ENCODE measurements around the gene FAM81A.

FAM81A gene

DNA sequence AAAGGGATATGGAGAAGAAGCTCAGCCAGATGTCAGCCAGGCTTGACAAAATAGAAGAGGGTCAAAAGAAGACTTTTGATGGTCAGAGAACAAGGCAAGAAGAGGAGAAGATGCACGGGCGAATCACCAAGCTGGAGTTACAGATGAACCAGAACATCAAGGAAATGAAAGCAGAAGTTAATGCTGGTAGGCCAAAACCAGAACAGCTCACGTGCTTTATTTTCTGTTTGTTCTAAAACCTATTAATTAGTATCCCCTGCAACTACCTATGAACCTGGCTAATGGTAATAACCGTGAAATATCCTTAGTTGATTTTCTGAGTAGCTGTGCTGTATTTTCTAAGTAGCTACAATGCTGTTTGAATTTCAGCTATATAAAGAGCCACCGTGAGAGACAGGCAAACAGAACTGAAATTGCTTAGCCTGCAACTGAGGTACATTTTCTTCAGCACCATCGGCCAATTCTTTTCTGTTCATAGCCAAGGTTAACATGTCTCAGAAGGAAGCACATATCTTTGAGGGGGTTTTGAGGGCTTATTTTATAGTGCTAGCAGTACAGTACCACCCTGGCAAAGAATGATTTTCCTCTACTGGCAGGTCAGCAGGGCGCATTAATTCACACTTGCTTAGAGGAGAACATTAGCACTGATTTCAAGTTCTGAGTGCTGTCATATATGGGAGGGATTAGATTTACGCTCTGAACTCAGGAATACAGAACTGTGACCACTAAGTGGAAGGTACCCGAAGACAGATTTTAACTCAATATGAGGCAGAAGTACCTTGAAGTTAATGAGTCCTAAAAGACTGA is 78.9 kb downstream of the FAM81A start:
- Histone ChIP-seq H3K27ac (replicated peaks) (no peak overlapping the region), H3K27me3 (ENCODE audit: insufficient read depth, poor library complexity, severe bottlenecking) (no peaks in the 10 kb centered on the region), H3K4me3 (replicated peaks; ENCODE audit: insufficient read depth, low read length) (no peak overlapping the region)
- TF ChIP-seq, protein P1, sequence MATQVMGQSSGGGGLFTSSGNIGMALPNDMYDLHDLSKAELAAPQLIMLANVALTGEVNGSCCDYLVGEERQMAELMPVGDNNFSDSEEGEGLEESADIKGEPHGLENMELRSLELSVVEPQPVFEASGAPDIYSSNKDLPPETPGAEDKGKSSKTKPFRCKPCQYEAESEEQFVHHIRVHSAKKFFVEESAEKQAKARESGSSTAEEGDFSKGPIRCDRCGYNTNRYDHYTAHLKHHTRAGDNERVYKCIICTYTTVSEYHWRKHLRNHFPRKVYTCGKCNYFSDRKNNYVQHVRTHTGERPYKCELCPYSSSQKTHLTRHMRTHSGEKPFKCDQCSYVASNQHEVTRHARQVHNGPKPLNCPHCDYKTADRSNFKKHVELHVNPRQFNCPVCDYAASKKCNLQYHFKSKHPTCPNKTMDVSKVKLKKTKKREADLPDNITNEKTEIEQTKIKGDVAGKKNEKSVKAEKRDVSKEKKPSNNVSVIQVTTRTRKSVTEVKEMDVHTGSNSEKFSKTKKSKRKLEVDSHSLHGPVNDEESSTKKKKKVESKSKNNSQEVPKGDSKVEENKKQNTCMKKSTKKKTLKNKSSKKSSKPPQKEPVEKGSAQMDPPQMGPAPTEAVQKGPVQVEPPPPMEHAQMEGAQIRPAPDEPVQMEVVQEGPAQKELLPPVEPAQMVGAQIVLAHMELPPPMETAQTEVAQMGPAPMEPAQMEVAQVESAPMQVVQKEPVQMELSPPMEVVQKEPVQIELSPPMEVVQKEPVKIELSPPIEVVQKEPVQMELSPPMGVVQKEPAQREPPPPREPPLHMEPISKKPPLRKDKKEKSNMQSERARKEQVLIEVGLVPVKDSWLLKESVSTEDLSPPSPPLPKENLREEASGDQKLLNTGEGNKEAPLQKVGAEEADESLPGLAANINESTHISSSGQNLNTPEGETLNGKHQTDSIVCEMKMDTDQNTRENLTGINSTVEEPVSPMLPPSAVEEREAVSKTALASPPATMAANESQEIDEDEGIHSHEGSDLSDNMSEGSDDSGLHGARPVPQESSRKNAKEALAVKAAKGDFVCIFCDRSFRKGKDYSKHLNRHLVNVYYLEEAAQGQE (IDR thresholded peaks at IDR 0.05; ENCODE audit: insufficient replicate concordance, low read depth) = no peak
- TF ChIP-seq GABPA (IDR thresholded peaks at IDR 0.05; ENCODE audit: low read depth) = no peak
- no peak for TF ChIP-seq POLR2AphosphoS5 (IDR thresholded peaks at IDR 0.05; ENCODE audit: low read depth)
- no peak for TF ChIP-seq SPI1 (IDR thresholded peaks at IDR 0.05; ENCODE audit: borderline replicate concordance, low read depth)
- no peak for DNase-seq (ENCODE audit: low read depth in 1 of 2, low spot score in 1 of 2)

DNA sequence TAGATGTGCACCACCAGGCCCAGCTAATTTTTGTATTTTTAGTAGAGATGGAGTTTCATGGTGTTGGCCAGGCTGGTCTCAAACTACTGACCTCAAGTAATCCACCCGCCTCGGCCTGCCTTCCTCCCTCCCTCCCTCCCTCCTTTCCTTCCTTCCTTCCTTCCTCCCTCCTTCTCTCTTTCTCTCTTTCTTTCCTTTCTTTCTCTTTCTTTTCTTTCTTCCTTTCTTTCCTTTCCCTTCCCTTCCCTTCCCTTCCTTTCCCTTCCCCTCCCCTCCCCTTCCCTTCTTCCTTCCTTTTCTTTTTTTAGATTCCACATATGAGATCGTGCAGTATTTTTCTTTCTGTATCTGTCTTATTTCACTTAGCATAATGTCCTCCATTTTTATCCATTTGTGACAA is 81.3 kb downstream of the FAM81A start:
- TF ChIP-seq, protein P1 (IDR thresholded peaks at IDR 0.05; ENCODE audit: insufficient replicate concordance, low read depth) = no peak
- TF ChIP-seq POLR2AphosphoS5 (IDR thresholded peaks at IDR 0.05; ENCODE audit: low read depth) (no peak), SPI1 (IDR thresholded peaks at IDR 0.05; ENCODE audit: borderline replicate concordance, low read depth) (no peak), GABPA (IDR thresholded peaks at IDR 0.05; ENCODE audit: low read depth) (no peak)
- TF ChIP-seq, protein P2, sequence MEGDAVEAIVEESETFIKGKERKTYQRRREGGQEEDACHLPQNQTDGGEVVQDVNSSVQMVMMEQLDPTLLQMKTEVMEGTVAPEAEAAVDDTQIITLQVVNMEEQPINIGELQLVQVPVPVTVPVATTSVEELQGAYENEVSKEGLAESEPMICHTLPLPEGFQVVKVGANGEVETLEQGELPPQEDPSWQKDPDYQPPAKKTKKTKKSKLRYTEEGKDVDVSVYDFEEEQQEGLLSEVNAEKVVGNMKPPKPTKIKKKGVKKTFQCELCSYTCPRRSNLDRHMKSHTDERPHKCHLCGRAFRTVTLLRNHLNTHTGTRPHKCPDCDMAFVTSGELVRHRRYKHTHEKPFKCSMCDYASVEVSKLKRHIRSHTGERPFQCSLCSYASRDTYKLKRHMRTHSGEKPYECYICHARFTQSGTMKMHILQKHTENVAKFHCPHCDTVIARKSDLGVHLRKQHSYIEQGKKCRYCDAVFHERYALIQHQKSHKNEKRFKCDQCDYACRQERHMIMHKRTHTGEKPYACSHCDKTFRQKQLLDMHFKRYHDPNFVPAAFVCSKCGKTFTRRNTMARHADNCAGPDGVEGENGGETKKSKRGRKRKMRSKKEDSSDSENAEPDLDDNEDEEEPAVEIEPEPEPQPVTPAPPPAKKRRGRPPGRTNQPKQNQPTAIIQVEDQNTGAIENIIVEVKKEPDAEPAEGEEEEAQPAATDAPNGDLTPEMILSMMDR (IDR thresholded peaks at IDR 0.05; ENCODE audit: insufficient read depth, low read length) = no peak
- no peak overlapping the region for H3K4me3 ChIP-seq (replicated peaks; ENCODE audit: insufficient read depth, low read length)
- no peaks in the 10 kb centered on the region for H3K27me3 ChIP-seq (ENCODE audit: insufficient read depth, poor library complexity, severe bottlenecking)
- H3K27ac ChIP-seq (replicated peaks) = no peak overlapping the region
- no peak for DNase-seq (ENCODE audit: low read depth in 1 of 2, low spot score in 1 of 2)

DNA sequence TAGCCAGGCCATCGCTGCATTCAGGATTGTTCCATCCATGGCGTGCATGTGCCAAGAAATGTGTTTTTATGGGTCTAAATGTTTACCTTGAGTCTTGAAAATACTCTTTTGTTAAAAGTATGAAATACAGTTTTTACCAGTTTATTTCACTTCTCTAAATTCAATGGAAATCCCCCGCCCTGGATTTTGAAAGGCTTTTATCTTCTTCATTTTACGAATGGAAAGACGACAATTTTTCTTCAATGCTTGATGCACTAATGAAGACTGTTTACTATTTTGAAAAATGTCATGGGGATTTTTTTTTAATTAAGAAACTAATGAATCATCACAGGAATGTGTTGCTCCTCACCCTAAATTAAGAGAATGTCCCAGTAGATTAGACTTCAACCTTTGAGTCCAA is 83.5 kb downstream of the FAM81A start:
- no peak overlapping the region for H3K27ac ChIP-seq (replicated peaks)
- H3K27me3 ChIP-seq (ENCODE audit: insufficient read depth, poor library complexity, severe bottlenecking) = no peaks in the 10 kb centered on the region
- DNase-seq (ENCODE audit: low read depth in 1 of 2, low spot score in 1 of 2) = no peak
- TF ChIP-seq, protein P2 (IDR thresholded peaks at IDR 0.05; ENCODE audit: insufficient read depth, low read length) = no peak
- no peak for TF ChIP-seq POLR2AphosphoS5 (IDR thresholded peaks at IDR 0.05; ENCODE audit: low read depth)
- no peak for TF ChIP-seq SPI1 (IDR thresholded peaks at IDR 0.05; ENCODE audit: borderline replicate concordance, low read depth)
- TF ChIP-seq, protein P1 (IDR thresholded peaks at IDR 0.05; ENCODE audit: insufficient replicate concordance, low read depth) = no peak
- no peak for TF ChIP-seq GABPA (IDR thresholded peaks at IDR 0.05; ENCODE audit: low read depth)
- no peak overlapping the region for H3K4me3 ChIP-seq (replicated peaks; ENCODE audit: insufficient read depth, low read length)

Data from HL-60 (cell line).